ENCODE results near the gene WDFY3. TPM values are rescaled to one million over a fixed set of nuclear protein-coding genes. Genes with fewer than 3 reads are reported as not detected.

The WDFY3 gene
- total RNA-seq, 1 experiment from 2014 or later, result 39.9 TPM

DNA sequence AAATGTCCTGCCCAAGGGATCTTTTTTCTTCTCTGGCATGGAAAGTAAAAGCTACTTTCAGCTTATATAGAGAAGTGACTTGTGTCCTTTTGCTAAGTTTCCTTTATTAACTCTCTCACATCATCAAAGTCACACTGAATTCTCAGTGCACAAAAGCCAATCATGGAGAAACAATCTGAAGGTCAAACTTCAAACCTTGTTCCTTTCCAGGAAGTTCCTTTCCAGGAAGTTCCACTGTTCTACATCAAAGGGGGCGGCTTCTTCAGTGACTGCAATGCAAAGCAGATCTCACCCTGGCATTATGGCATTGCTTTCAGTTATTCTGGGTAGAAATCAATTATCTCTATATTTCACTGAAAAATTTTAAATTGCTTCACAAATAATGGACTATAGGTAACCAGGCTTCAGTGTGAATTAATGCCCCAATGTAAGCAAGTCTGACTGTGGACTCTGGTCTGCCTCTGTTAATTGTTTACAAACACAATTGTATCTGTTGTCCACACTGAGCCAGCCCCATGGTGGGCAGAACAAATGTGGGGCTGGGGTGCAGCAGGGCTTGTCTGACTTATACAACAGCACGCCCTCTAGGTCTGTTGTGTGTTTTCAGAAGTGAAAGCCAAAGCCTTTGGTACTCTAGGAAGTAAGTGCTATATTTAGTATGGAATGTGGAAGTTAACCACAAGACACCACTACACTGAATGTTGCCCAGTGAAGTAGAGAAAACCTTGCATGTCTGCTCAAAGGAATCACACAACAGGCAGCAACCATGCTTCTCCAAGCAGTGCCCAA, 284.8 kb downstream of the WDFY3 start:
- Histone ChIP-seq H3K27me3 (ENCODE audit: insufficient read depth, low read length) (no peaks in the 10 kb centered on the region), H3K9me2 (ENCODE audit: insufficient read depth) (no peaks in the 10 kb centered on the region), H3K79me2 (ENCODE audit: insufficient read depth, low read length) (no peaks in the 10 kb centered on the region), H3K27ac (ENCODE audit: low read depth, low read length) (peak overlapping the region; percentile 28; the same call in 1 of the 2 replicates), H3K9ac (ENCODE audit: low read length) (peak overlapping the region; percentile 4; the same call in 1 of the 2 replicates), H3K4me1 (ENCODE audit: control insufficient read depth in 1 of 2, insufficient read depth in 2 of 2, low read length in 2 of 2) (peaks cover 21 to 30% of the 10 kb centered on the region in 2 experiments), H2AFZ (ENCODE audit: low read depth, low read length, poor library complexity, severe bottlenecking) (no peak overlapping the region), H3K4me2 (ENCODE audit: low read length) (peak overlapping the region; percentile 68), H3K36me3 (ENCODE audit: control insufficient read depth in 1 of 2, insufficient read depth in 2 of 2, low read length in 2 of 2) (0 out of 4 replicates have a peak, but pooled peaks cover 0 to 4% of the 10 kb centered on the region in 2 experiments), H4K20me1 (ENCODE audit: insufficient read depth) (no peaks in the 10 kb centered on the region), H3K9me3 (ENCODE audit: control insufficient read depth in 1 of 2, insufficient read depth in 1 of 2, low read depth in 1 of 2, low read length in 2 of 2) (no peaks in the 10 kb centered on the region), H3K4me3 (replicated peaks in 1 of 2; ENCODE audit: low read depth in 1 of 2, low read length in 2 of 2) (peak overlapping the region in 1 of 2 experiments; percentile 20; a peak in 2 of 4 replicates)
- ATAC-seq (peak; percentile 91), DNase-seq (ENCODE audit: low read depth, low spot score) (no peak)
- POLR2A ChIA-PET, result interaction anchor here (1.5 kb wide), 1 partner anchor 9 kb away, joined by 5 read pairs; no protein-coding TSS in a partner anchor
- intact Hi-C loops (cut with micrococcal nuclease), result loop anchor here (2.0 kb wide), 1 partner anchor 77 kb away; no protein-coding TSS in a partner anchor
- RAD21 ChIA-PET (ENCODE audit: low non-redundant PET in 1 of 2, low total read pairs in 2 of 2, uncharacterized antibody in 2 of 2, unreplicated experiment in 2 of 2), result interaction anchor here (0.7 to 1.0 kb wide), 2 partner anchors 103 kb away, joined by 3 read pairs; no protein-coding TSS in a partner anchor
- BruUV-seq (replicated peaks), result no TSS peak
- TF ChIP-seq POLR2A (IDR thresholded peaks at IDR 0.05; ENCODE audit: borderline replicate concordance, extremely low read depth, insufficient read depth, insufficient read length) (no peak), ELF1 (IDR thresholded peaks at IDR 0.05; ENCODE audit: borderline replicate concordance, low read depth) (0 out of 2 replicates have a peak, but pooled peaks have one; percentile 10), EZH2 (IDR thresholded peaks at IDR 0.05) (no peak), JUND (IDR thresholded peaks at IDR 0.05) (no peak), YY1 (IDR thresholded peaks at IDR 0.05; ENCODE audit: extremely low read depth, insufficient replicate concordance, low read depth, low read length) (no peak), CBX3 (IDR thresholded peaks at IDR 0.05; ENCODE audit: low read depth) (peak; percentile 73; the same call in 1 of the 2 replicates), EZH2phosphoT487 (IDR thresholded peaks at IDR 0.05; ENCODE audit: borderline replicate concordance) (no peak), SRF (IDR thresholded peaks at IDR 0.05; ENCODE audit: low read depth) (peak; percentile 85), SIN3A (IDR thresholded peaks at IDR 0.05; ENCODE audit: low read depth) (no peak; the same call in 1 of the 2 replicates), SP1 (IDR thresholded peaks at IDR 0.05; ENCODE audit: low read depth) (peak; percentile 42; the same call in 1 of the 2 replicates), FOSL1 (IDR thresholded peaks at IDR 0.05; ENCODE audit: low read depth) (no peak), RAD21 (IDR thresholded peaks at IDR 0.05; ENCODE audit: low read depth) (peak; percentile 39), EGR1 (IDR thresholded peaks at IDR 0.05; ENCODE audit: low read depth) (no peak), ZFX (IDR thresholded peaks at IDR 0.05) (no peak), TCF7L2 (IDR thresholded peaks at IDR 0.05; ENCODE audit: borderline replicate concordance, extremely low read depth, insufficient read depth, insufficient read length) (peak; percentile 87), CEBPB (IDR thresholded peaks at IDR 0.05; ENCODE audit: low read depth) (no peak)
- TF ChIP-seq, protein P1, sequence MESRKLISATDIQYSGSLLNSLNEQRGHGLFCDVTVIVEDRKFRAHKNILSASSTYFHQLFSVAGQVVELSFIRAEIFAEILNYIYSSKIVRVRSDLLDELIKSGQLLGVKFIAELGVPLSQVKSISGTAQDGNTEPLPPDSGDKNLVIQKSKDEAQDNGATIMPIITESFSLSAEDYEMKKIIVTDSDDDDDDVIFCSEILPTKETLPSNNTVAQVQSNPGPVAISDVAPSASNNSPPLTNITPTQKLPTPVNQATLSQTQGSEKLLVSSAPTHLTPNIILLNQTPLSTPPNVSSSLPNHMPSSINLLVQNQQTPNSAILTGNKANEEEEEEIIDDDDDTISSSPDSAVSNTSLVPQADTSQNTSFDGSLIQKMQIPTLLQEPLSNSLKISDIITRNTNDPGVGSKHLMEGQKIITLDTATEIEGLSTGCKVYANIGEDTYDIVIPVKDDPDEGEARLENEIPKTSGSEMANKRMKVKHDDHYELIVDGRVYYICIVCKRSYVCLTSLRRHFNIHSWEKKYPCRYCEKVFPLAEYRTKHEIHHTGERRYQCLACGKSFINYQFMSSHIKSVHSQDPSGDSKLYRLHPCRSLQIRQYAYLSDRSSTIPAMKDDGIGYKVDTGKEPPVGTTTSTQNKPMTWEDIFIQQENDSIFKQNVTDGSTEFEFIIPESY (IDR thresholded peaks at IDR 0.05; ENCODE audit: extremely low read depth, insufficient replicate concordance, low read length), result no peak
- TF ChIP-seq, protein P2, sequence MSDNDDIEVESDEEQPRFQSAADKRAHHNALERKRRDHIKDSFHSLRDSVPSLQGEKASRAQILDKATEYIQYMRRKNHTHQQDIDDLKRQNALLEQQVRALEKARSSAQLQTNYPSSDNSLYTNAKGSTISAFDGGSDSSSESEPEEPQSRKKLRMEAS (IDR thresholded peaks at IDR 0.05), result peak; percentile 27; the same call in 1 of the 2 replicates
- CTCF ChIA-PET, result interaction anchor here (0.7 kb wide), 1 partner anchor 68 kb away, joined by 3 read pairs; no protein-coding TSS in a partner anchor

Data from HCT116 (cell line).